ENCODE results near the gene STARD9. TPM values are rescaled to one million over a fixed set of nuclear protein-coding genes. Genes with fewer than 3 reads are reported as not detected.

The STARD9 gene
- total RNA-seq, 1 donor from 2014 or later, result 7.2 TPM

DNA sequence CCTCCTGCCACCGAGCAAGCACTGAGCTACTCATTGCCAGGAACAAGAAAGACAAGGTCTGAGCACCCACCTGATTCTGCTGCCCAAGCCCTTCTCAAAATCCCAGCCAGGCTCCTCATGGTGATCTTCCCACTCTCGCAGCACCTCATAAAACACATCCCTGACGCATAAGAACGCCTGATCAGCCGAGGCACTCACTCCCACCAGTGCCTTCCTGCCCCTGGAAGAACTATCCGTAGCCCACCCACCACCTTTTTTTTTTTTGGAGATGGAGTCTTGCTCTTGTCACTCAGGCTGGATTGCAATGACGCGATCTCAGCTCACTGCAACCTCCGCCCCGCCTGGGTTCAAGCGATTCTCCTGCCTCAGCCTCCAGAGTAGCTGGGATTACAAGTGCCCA is 157.6 kb downstream of the STARD9 start:
- Mint-ChIP-seq H3K4me3 (ENCODE audit: unreplicated experiment) (peak overlapping the region; percentile 31), H3K9me3 (ENCODE audit: unreplicated experiment) (no peaks in the 10 kb centered on the region), H3K36me3 (ENCODE audit: low read depth, unreplicated experiment) (peaks cover 40% of the 10 kb centered on the region), H3K27ac (ENCODE audit: unreplicated experiment) (no peak overlapping the region), H3K4me1 (ENCODE audit: unreplicated experiment) (no peaks in the 10 kb centered on the region), H3K27me3 (ENCODE audit: unreplicated experiment) (peaks cover 10% of the 10 kb centered on the region)
- TF ChIP-seq, protein P1, sequence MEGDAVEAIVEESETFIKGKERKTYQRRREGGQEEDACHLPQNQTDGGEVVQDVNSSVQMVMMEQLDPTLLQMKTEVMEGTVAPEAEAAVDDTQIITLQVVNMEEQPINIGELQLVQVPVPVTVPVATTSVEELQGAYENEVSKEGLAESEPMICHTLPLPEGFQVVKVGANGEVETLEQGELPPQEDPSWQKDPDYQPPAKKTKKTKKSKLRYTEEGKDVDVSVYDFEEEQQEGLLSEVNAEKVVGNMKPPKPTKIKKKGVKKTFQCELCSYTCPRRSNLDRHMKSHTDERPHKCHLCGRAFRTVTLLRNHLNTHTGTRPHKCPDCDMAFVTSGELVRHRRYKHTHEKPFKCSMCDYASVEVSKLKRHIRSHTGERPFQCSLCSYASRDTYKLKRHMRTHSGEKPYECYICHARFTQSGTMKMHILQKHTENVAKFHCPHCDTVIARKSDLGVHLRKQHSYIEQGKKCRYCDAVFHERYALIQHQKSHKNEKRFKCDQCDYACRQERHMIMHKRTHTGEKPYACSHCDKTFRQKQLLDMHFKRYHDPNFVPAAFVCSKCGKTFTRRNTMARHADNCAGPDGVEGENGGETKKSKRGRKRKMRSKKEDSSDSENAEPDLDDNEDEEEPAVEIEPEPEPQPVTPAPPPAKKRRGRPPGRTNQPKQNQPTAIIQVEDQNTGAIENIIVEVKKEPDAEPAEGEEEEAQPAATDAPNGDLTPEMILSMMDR (IDR thresholded peaks at IDR 0.05; ENCODE audit: unreplicated experiment), result no peak
- DNase-seq (ENCODE audit: low spot score), result no peak

GRCh38 chr15:42734076-42734672 is 158.8 kb downstream of the STARD9 start:
- DNase-seq (ENCODE audit: low spot score), result no peak
- TF ChIP-seq, protein P1 (IDR thresholded peaks at IDR 0.05; ENCODE audit: unreplicated experiment), result no peak
- peak overlapping the region; percentile 38 for H3K4me3 Mint-ChIP-seq (ENCODE audit: unreplicated experiment)
- no peaks in the 10 kb centered on the region for H3K9me3 Mint-ChIP-seq (ENCODE audit: unreplicated experiment)
- H3K4me1 Mint-ChIP-seq (ENCODE audit: unreplicated experiment), result no peaks in the 10 kb centered on the region
- H3K27ac Mint-ChIP-seq (ENCODE audit: unreplicated experiment), result no peak overlapping the region
- peaks cover 33% of the 10 kb centered on the region for H3K36me3 Mint-ChIP-seq (ENCODE audit: low read depth, unreplicated experiment)
- peaks cover 12% of the 10 kb centered on the region for H3K27me3 Mint-ChIP-seq (ENCODE audit: unreplicated experiment)

GRCh38 chr15:42735382-42736165 is 160.2 kb downstream of the STARD9 start:
- Mint-ChIP-seq H3K36me3 (ENCODE audit: low read depth, unreplicated experiment) (peaks cover 33% of the 10 kb centered on the region), H3K4me3 (ENCODE audit: unreplicated experiment) (peak overlapping the region; percentile 95), H3K9me3 (ENCODE audit: unreplicated experiment) (no peaks in the 10 kb centered on the region), H3K4me1 (ENCODE audit: unreplicated experiment) (no peaks in the 10 kb centered on the region), H3K27me3 (ENCODE audit: unreplicated experiment) (peaks cover 12% of the 10 kb centered on the region), H3K27ac (ENCODE audit: unreplicated experiment) (no peak overlapping the region)
- TF ChIP-seq, protein P1 (IDR thresholded peaks at IDR 0.05; ENCODE audit: unreplicated experiment), result no peak
- DNase-seq (ENCODE audit: low spot score), result no peak

DNA sequence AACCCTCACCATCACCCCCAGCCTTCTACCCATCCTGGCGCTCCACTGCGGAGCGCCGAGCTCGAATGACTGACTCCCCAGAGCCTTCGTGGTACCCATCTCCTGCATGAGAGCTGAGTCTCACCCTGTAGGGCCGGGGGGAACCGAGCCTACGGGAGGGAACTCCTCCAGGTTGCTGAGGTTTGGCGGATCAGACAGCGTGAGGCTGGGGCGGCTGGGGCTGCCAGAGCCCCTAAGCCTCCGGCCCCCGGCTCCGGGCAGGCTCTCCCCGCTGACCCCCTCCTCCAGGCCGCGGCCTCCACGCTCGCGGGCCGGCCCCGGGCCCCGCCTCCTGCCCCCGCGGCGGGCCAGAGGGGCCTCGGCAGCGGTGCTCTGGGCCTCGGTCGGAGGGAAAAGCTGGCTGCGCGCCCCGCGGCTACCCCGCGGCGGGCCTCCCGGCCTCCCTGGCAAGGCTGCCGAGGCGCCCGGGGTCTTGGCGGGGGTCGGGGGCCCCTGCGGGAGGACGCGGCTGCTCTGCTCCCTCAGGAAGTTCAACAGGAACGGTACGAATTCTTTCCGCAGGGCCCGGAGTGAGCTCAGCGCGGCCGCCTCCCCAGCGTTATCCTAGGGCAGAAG is 160.9 kb downstream of the STARD9 start:
- H3K4me1 Mint-ChIP-seq (ENCODE audit: unreplicated experiment), result no peaks in the 10 kb centered on the region
- peaks cover 11% of the 10 kb centered on the region for H3K27me3 Mint-ChIP-seq (ENCODE audit: unreplicated experiment)
- peak; percentile 37 for DNase-seq (ENCODE audit: low spot score)
- no peak overlapping the region for H3K27ac Mint-ChIP-seq (ENCODE audit: unreplicated experiment)
- TF ChIP-seq, protein P1 (IDR thresholded peaks at IDR 0.05; ENCODE audit: unreplicated experiment), result no peak
- no peaks in the 10 kb centered on the region for H3K9me3 Mint-ChIP-seq (ENCODE audit: unreplicated experiment)
- peaks cover 28% of the 10 kb centered on the region for H3K36me3 Mint-ChIP-seq (ENCODE audit: low read depth, unreplicated experiment)
- peak overlapping the region; percentile 95 for H3K4me3 Mint-ChIP-seq (ENCODE audit: unreplicated experiment)
